Measurements from ENCODE around the gene ANKDD1B.

The ANKDD1B gene

GRCh38 chr5:75660678-75661465, 49.6 kb downstream of the ANKDD1B start:
- DNase-seq (ENCODE audit: low read depth): no peak
- no peak overlapping the region for H3K4me3 ChIP-seq (ENCODE audit: low read depth, low read length)
- no peak for TF ChIP-seq MYC (IDR thresholded peaks at IDR 0.05; ENCODE audit: low read depth, low read length)
- no peak for TF ChIP-seq CTCF (IDR thresholded peaks at IDR 0.05; ENCODE audit: low read depth, low read length)
- no peak for TF ChIP-seq POLR2A (IDR thresholded peaks at IDR 0.05; ENCODE audit: extremely low read depth, insufficient read length)
- TF ChIP-seq MAX (IDR thresholded peaks at IDR 0.05; ENCODE audit: low read depth, low read length): no peak

- DNase-seq (ENCODE audit: low read depth): no peak
- no peak for TF ChIP-seq MAX (IDR thresholded peaks at IDR 0.05; ENCODE audit: low read depth, low read length)
- no peak for TF ChIP-seq CTCF (IDR thresholded peaks at IDR 0.05; ENCODE audit: low read depth, low read length)
- TF ChIP-seq POLR2A (IDR thresholded peaks at IDR 0.05; ENCODE audit: extremely low read depth, insufficient read length): no peak
- no peak for TF ChIP-seq MYC (IDR thresholded peaks at IDR 0.05; ENCODE audit: low read depth, low read length)
- H3K4me3 ChIP-seq (ENCODE audit: low read depth, low read length): no peak overlapping the region
Observed at GRCh38 chr5:75662061-75662460, 50.8 kb downstream of the ANKDD1B start.

- DNase-seq (ENCODE audit: low read depth): no peak
- H3K4me3 ChIP-seq (ENCODE audit: low read depth, low read length): no peak overlapping the region
- TF ChIP-seq MYC (IDR thresholded peaks at IDR 0.05; ENCODE audit: low read depth, low read length): no peak
Observed at GRCh38 chr5:75663579-75664284, 52.5 kb downstream of the ANKDD1B start.

GRCh38 chr5:75664979-75665378, 53.7 kb downstream of the ANKDD1B start:
- TF ChIP-seq CTCF (IDR thresholded peaks at IDR 0.05; ENCODE audit: low read depth, low read length) (no peak), MYC (IDR thresholded peaks at IDR 0.05; ENCODE audit: low read depth, low read length) (no peak), MAX (IDR thresholded peaks at IDR 0.05; ENCODE audit: low read depth, low read length) (no peak), POLR2A (IDR thresholded peaks at IDR 0.05; ENCODE audit: extremely low read depth, insufficient read length) (no peak)
- no peak overlapping the region for H3K4me3 ChIP-seq (ENCODE audit: low read depth, low read length)
- no peak for DNase-seq (ENCODE audit: low read depth)

- TF ChIP-seq POLR2A (IDR thresholded peaks at IDR 0.05; ENCODE audit: extremely low read depth, insufficient read length) (no peak), MYC (IDR thresholded peaks at IDR 0.05; ENCODE audit: low read depth, low read length) (no peak), MAX (IDR thresholded peaks at IDR 0.05; ENCODE audit: low read depth, low read length) (no peak), CTCF (IDR thresholded peaks at IDR 0.05; ENCODE audit: low read depth, low read length) (no peak)
- DNase-seq (ENCODE audit: low read depth): no peak
Observed at GRCh38 chr5:75666801-75667200, 55.5 kb downstream of the ANKDD1B start.

GRCh38 chr5:75667586-75667985, 56.3 kb downstream of the ANKDD1B start:
- TF ChIP-seq POLR2A (IDR thresholded peaks at IDR 0.05; ENCODE audit: extremely low read depth, insufficient read length) (no peak), CTCF (IDR thresholded peaks at IDR 0.05; ENCODE audit: low read depth, low read length) (no peak)
- H3K4me3 ChIP-seq (ENCODE audit: low read depth, low read length): no peak overlapping the region
- peak; percentile 12 for DNase-seq (ENCODE audit: low read depth)

More at GRCh38 chr5:75666801-75667200, 55.5 kb downstream of the ANKDD1B start:
- no peak overlapping the region for H3K4me3 ChIP-seq (ENCODE audit: low read depth, low read length)

Measured in NB4 (cell line).